KMS-11 (cell line): ENCODE measurements around the gene OCA2.

Experiments used
- H2AFZ ChIP-seq: fragments of 200-600 bp; sonication (generic); 2 replicates; pipeline ENCODE4 v1.6.1; 2016; ENCODE audit warnings: antibody characterized with exemption, mixed run types, low read depth
- H3K27ac ChIP-seq: fragments of 200-600 bp; sonication (generic); 2 replicates; pipeline ENCODE4 v1.6.1; 2016; ENCODE audit warnings: mild to moderate bottlenecking, mixed run types
- H3K27me3 ChIP-seq: fragments of 200-600 bp; sonication (generic); 2 replicates; pipeline ENCODE4 v1.6.1; 2017; ENCODE audit warnings: mild to moderate bottlenecking, low read depth, mixed run types, moderate library complexity; ENCODE audit not compliant: insufficient read depth
- H3K36me3 ChIP-seq: fragments of 200-600 bp; sonication (generic); 2 replicates; pipeline ENCODE4 v1.6.1; 2017; ENCODE audit warnings: mild to moderate bottlenecking, mixed run types; ENCODE audit not compliant: insufficient read depth
- H3K4me1 ChIP-seq: fragments of 200-600 bp; sonication (generic); 2 replicates; pipeline ENCODE4 v1.6.1; 2016; ENCODE audit warnings: mild to moderate bottlenecking, low read depth, mixed run types; ENCODE audit not compliant: poor library complexity, severe bottlenecking
- H3K4me2 ChIP-seq: fragments of 200-600 bp; sonication (generic); 2 replicates; pipeline ENCODE4 v1.7.0; 2016; ENCODE audit warnings: mild to moderate bottlenecking, mixed run types
- H3K4me3 ChIP-seq: fragments of 200-600 bp; sonication (generic); IDR thresholded peaks from 2 replicates; pipeline ENCODE4 v1.6.1; 2017; ENCODE audit warnings: low read depth, low read length, mixed read lengths; ENCODE audit not compliant: insufficient read depth
- H3K79me2 ChIP-seq: fragments of 200-600 bp; sonication (generic); 2 replicates; pipeline ENCODE4 v1.6.1; 2016; ENCODE audit warnings: low read depth, mixed run types; ENCODE audit not compliant: insufficient read depth
- H3K9ac ChIP-seq: fragments of 200-600 bp; sonication (generic); 2 replicates; pipeline ENCODE4 v1.6.1; 2016; ENCODE audit warnings: mild to moderate bottlenecking, mixed run types
- H4K20me1 ChIP-seq: fragments of 200-600 bp; sonication (generic); 2 replicates; pipeline ENCODE4 v1.6.1; 2016; ENCODE audit warnings: mild to moderate bottlenecking, mixed run types; ENCODE audit not compliant: insufficient read depth
- TF ChIP-seq, protein P1 (sequence below): fragments of 200-600 bp; sonication (generic); conservative IDR thresholded peaks from 2 replicates; pipeline ENCODE4 v1.6.1; 2017; ENCODE audit warnings: low read depth, mild to moderate bottlenecking, antibody characterized with exemption, low read length, moderate library complexity, mixed read lengths

Gene OCA2

DNA sequence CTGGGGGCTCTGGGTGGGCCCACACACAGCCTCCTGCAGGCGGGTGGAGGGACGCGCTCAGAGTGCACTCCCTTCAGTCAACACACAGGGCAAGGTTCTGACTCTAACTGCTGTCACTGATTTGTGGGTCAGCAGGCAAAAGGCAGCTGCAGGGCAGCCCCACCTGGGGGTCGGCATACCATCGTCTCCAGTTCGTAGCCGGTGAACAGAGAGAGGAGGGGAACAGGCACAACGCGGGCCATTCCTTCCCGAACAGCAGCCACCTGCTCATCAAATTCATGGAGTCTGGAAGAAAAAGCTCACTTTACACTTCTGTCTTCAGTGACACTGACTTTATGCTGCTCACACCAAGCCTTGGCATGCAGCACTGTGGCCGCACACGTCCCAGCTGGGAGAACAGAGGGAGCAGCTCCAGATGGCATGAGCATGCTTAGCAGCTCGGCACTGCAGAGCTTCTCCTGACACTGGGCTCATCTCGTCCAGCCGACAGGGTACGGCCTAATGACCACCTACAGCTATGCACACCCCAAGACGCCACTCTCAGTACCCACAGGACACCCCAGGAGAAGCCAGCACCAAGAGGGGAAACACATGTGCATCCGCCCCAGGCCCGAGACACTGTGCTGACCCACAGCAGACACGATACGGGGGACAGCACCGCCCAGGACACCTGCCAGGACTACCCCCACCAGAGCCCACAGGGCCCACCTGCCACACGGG, 14.4 kb upstream of the OCA2 start:
- Histone ChIP-seq H2AFZ (no peak overlapping the region), H3K79me2 (no peaks in the 10 kb centered on the region), H4K20me1 (no peaks in the 10 kb centered on the region), H3K9ac (no peak overlapping the region), H3K36me3 (no peaks in the 10 kb centered on the region), H3K27me3 (no peaks in the 10 kb centered on the region), H3K27ac (no peak overlapping the region), H3K4me3 (no peak overlapping the region), H3K4me2 (no peak overlapping the region), H3K4me1 (no peaks in the 10 kb centered on the region)
- TF ChIP-seq, protein P1, sequence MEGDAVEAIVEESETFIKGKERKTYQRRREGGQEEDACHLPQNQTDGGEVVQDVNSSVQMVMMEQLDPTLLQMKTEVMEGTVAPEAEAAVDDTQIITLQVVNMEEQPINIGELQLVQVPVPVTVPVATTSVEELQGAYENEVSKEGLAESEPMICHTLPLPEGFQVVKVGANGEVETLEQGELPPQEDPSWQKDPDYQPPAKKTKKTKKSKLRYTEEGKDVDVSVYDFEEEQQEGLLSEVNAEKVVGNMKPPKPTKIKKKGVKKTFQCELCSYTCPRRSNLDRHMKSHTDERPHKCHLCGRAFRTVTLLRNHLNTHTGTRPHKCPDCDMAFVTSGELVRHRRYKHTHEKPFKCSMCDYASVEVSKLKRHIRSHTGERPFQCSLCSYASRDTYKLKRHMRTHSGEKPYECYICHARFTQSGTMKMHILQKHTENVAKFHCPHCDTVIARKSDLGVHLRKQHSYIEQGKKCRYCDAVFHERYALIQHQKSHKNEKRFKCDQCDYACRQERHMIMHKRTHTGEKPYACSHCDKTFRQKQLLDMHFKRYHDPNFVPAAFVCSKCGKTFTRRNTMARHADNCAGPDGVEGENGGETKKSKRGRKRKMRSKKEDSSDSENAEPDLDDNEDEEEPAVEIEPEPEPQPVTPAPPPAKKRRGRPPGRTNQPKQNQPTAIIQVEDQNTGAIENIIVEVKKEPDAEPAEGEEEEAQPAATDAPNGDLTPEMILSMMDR = no peak

DNA sequence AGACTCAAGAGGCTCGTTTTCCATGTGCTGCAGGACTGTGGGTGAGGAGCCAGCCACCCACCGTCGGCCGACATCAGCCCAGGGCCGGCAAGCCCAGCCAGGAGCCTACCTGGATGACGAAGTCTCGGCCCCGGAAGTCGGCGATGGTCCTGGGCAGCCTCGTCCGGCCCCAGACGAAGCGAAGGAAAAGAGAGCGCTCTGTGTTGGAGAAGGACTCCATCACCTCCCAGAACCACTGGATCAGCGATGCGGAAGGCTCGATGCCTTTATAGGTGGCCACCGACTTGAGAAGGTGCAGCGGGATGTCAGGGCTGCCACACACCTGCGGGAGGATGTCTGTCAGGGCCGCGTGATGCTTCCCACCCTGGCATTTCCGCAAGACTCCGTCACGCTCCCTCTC, 13.8 kb upstream of the OCA2 start:
- H2AFZ ChIP-seq = no peak overlapping the region
- no peaks in the 10 kb centered on the region for H4K20me1 ChIP-seq
- H3K79me2 ChIP-seq = no peaks in the 10 kb centered on the region
- no peaks in the 10 kb centered on the region for H3K4me1 ChIP-seq
- H3K27me3 ChIP-seq = no peaks in the 10 kb centered on the region
- TF ChIP-seq, protein P1 = no peak
- no peak overlapping the region for H3K27ac ChIP-seq
- no peak overlapping the region for H3K9ac ChIP-seq
- no peak overlapping the region for H3K4me2 ChIP-seq
- H3K4me3 ChIP-seq = no peak overlapping the region
- H3K36me3 ChIP-seq = no peaks in the 10 kb centered on the region

DNA sequence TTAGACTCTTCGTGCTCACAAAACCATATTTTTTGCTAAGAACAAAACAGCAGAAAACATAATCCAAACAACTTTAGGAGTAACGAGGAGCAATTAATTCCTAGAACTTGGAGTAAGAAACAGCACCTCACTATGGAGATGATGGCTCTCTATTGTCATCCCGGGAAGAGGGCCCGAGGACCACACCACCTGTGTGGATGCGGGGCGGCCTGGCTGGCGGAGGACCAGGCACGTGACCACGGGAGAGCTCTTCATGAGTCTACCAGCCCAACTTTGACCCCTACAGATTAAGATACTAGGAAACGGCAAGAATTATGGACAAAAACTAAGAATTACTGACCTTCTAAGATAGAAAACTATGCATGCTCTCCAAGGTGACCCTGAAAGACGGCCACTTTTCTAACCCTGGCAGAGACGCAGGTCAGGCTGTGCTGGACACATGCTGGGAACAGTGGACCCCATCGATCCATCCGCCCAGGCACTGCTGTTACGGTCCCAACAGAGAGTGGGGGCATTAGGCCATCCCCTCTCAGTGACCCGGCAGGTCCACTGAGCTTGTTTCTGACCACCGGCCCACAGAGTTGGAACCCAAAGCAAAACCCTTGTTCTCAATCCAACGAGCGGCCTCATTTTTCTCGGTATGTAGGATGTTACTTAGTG, 13.1 kb upstream of the OCA2 start:
- no peaks in the 10 kb centered on the region for H3K4me1 ChIP-seq

DNA sequence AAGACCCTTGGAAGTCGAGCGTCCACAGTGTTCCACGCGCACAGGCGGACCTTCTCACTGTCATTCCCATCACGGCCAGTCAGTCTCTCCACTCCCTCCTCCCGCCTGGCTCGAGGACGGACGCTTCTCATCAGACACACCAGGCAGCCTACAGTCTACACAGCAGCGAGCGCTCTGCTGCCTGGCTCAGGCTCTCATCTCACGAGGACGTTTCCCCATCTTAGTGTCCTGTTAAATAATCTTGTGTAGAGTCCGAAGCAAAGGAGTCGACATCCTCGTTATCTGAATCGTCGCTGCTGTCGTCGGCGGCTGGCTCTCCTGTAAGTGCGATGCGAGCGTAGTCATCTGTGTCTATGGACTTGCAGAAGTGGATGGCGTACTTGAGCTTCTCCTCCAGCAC, 12.4 kb upstream of the OCA2 start:
- no peak overlapping the region for H3K27ac ChIP-seq
- no peak overlapping the region for H3K9ac ChIP-seq
- H3K4me2 ChIP-seq = no peak overlapping the region
- no peaks in the 10 kb centered on the region for H3K36me3 ChIP-seq
- TF ChIP-seq, protein P1 = no peak
- no peak overlapping the region for H2AFZ ChIP-seq
- H4K20me1 ChIP-seq = no peaks in the 10 kb centered on the region
- H3K79me2 ChIP-seq = no peaks in the 10 kb centered on the region
- H3K27me3 ChIP-seq = no peaks in the 10 kb centered on the region
- H3K4me3 ChIP-seq = no peak overlapping the region
- H3K4me1 ChIP-seq = no peaks in the 10 kb centered on the region

More for the DNA sequence above, 13.1 kb upstream of the OCA2 start:
- TF ChIP-seq, protein P1 = no peak
- H3K79me2 ChIP-seq = no peaks in the 10 kb centered on the region
- H4K20me1 ChIP-seq = no peaks in the 10 kb centered on the region
- H3K27me3 ChIP-seq = no peaks in the 10 kb centered on the region
- H3K9ac ChIP-seq = no peak overlapping the region
- H3K4me2 ChIP-seq = no peak overlapping the region
- H2AFZ ChIP-seq = no peak overlapping the region
- H3K4me3 ChIP-seq = no peak overlapping the region
- no peaks in the 10 kb centered on the region for H3K36me3 ChIP-seq
- H3K27ac ChIP-seq = no peak overlapping the region
